ENCODE data around the gene TSSK2.
A peak's percentile ranks its signal among the peaks of the same experiment; 100 is the strongest.

TSSK2 gene

DNA sequence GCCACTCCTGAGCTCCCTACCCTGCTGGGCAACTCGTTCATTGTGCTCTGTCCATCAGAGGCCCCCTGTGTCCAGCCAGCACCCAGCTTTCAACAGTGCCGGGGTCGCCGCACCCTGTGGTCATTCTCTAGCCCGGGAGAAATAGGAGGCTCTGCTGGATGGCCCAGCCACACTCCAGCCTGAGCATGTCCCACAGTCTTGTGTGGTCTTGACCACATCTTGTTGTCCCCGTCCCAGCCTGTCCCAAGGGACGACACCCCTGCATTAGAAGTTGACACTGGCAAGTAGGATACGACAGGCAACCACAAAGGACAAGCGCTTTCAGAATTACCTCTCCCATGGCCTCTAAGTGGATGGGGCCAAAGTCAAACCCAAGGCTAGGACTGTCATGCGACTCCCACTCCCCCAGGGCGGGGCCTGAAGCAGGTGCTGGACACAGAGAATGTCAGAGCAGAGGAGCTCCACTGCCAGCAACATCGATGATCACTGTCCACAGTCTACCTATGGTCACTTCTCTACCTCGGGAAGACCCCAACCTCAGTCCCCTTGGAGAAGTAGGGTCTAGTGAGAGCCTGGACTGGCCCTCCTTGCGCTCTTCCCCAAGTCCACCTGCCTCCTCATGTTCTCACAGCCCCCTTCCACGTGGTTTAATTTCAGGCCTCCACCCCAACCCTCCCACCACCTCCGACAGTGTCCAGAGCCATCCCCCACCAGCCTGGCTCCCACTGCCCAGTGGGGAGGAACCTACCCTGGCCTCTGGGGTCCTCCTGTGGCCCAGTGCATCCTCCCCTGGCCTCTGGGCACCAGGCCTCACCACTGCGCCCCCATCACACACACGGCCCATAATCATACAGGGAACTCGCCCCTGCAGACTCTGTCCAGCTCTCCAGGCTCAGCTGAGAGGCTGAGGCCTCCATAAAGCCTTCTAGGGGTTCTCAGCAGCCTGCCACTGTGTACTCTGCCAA is 4.5 kb upstream of the TSSK2 start:
- Mint-ChIP-seq H3K4me1 (ENCODE audit: low read depth) (peaks cover 8% of the 10 kb centered on the region), H3K9me3 (ENCODE audit: low read depth) (no peaks in the 10 kb centered on the region), H3K27ac (no peak overlapping the region), H3K27me3 (no peaks in the 10 kb centered on the region), H3K36me3 (no peaks in the 10 kb centered on the region), H3K4me3 (no peak overlapping the region)

DNA sequence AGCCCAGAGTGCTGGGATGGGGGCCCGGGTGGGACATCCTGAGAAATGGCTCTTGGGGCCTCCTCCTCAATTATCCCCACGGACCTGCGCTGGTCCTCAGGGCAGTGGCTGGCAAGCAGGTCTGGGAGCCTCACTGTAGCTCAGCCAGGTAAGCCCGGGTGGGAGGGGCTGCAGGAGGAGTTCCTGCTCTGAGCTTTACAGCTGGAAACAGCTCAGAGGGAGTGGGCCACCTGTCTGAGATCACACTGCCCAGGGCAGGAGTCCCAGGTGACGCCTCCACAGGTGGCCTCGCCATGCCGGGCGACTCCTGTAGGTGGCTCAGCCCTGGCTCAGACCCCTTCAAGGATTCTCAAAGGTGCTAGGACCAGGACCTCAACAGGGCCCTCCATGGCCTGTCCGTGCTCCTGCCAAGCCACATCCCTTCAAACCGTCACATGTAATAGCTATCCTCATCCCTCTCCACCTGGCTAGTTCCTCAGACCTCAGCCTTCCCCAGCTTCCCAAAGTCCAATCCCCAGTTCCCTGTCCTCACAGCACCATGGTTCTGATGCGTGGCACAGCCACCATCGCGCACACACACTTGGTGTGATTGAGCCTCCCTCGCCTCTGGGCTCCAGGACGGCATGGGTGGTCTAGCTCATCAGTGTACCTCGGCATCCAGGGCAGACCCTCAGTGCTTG is 3.6 kb upstream of the TSSK2 start:
- Mint-ChIP-seq H3K27ac (no peak overlapping the region), H3K36me3 (no peaks in the 10 kb centered on the region), H3K27me3 (no peaks in the 10 kb centered on the region), H3K4me1 (ENCODE audit: low read depth) (peaks cover 8% of the 10 kb centered on the region), H3K9me3 (ENCODE audit: low read depth) (no peaks in the 10 kb centered on the region), H3K4me3 (no peak overlapping the region)

DNA sequence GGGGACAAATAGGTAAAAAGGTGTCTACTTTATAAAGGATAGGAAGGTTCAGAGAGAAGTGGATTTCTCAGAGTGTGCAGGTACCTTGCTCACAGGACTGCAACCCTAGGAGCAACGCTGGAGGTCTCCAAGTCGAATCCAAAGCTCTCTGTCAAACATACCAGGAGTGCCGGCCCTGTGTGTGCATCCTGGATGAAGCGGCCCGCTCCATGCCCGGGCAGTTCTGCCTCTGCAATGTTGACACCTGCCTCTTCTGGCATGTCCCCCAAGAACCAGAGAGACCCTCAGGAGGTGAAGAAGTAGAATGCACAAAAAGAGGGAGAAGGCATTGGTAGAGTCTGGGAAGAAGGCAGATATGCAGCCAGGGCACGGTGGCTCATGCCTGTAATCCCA is 3.1 kb upstream of the TSSK2 start:
- H3K9me3 Mint-ChIP-seq (ENCODE audit: low read depth) = no peaks in the 10 kb centered on the region
- H3K4me3 Mint-ChIP-seq = no peak overlapping the region
- no peak overlapping the region for H3K27ac Mint-ChIP-seq
- H3K4me1 Mint-ChIP-seq (ENCODE audit: low read depth) = peaks cover 3% of the 10 kb centered on the region
- H3K36me3 Mint-ChIP-seq = no peaks in the 10 kb centered on the region
- H3K27me3 Mint-ChIP-seq = no peaks in the 10 kb centered on the region

DNA sequence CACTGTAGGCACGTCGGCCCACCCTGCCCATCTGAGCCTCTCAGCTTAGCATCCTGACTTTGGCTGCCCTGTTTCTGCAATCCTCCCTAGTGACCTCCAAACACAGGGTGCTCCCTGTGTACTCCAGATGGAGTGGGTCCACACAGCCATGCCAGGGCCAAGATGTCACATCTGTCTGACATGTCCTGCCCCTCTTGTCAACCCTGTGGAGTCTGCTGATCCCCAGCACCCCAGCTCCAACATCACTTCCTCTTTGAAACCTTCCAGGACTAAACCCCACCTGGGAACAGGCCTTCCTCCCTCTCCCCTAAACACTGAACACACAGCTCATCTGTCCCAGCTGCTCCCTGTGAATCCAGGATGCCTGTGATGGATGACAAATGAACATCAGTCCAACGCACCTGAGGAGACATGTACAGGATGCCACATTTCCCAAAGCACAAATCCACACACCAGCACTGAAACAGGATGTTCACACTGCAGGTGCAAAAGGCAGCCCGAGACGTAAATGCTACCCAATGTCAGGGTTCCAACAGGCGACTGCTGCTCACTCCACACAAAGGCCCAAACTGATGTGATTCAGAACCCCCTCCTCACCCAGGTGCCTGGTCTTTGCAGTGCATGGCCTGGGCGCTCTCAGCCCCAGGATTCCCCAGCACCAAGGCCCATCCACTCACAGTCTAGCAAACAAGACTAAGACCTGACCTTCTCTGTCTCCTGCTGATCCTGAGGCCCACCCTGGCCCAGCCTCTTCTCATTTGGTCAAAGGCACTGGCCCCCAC is 2.0 kb upstream of the TSSK2 start:
- H3K27ac Mint-ChIP-seq = peak overlapping the region; percentile 28
- H3K36me3 Mint-ChIP-seq = no peaks in the 10 kb centered on the region
- no peak overlapping the region for H3K4me3 Mint-ChIP-seq
- H3K4me1 Mint-ChIP-seq (ENCODE audit: low read depth) = no peaks in the 10 kb centered on the region
- H3K27me3 Mint-ChIP-seq = no peaks in the 10 kb centered on the region
- H3K9me3 Mint-ChIP-seq (ENCODE audit: low read depth) = no peaks in the 10 kb centered on the region

DNA sequence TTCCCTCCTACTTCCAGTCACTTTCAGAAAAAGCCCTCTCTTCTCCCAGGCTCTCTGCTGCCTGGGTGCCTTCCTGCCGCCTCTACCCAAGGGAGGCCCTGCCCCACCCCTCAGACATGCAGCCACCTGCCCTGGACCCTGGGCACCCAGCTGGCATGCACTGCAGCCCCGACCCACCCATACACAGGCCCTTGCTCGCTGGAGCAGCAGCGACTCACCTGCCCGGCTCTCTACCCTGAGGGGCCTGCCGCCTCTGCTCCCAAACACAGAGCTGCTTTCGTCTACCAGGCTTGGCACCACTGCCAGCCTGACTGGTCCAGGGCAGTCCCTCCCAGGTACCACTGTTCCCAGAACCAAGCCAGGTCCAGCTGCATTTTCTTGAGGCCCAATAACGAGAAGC is 1.2 kb upstream of the TSSK2 start:
- no peaks in the 10 kb centered on the region for H3K4me1 Mint-ChIP-seq (ENCODE audit: low read depth)
- H3K27ac Mint-ChIP-seq = no peak overlapping the region
- no peaks in the 10 kb centered on the region for H3K36me3 Mint-ChIP-seq
- no peak overlapping the region for H3K4me3 Mint-ChIP-seq
- H3K9me3 Mint-ChIP-seq (ENCODE audit: low read depth) = no peaks in the 10 kb centered on the region
- H3K27me3 Mint-ChIP-seq = no peaks in the 10 kb centered on the region

DNA sequence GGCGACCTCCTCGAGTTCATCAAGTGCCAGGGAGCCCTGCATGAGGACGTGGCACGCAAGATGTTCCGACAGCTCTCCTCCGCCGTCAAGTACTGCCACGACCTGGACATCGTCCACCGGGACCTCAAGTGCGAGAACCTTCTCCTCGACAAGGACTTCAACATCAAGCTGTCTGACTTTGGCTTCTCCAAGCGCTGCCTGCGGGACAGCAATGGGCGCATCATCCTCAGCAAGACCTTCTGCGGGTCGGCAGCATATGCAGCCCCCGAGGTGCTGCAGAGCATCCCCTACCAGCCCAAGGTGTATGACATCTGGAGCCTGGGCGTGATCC is 542 bp downstream of the TSSK2 start:
- H3K4me1 Mint-ChIP-seq (ENCODE audit: low read depth) = no peaks in the 10 kb centered on the region
- no peaks in the 10 kb centered on the region for H3K9me3 Mint-ChIP-seq (ENCODE audit: low read depth)
- no peaks in the 10 kb centered on the region for H3K27me3 Mint-ChIP-seq
- H3K4me3 Mint-ChIP-seq = no peak overlapping the region
- no peak overlapping the region for H3K27ac Mint-ChIP-seq
- H3K36me3 Mint-ChIP-seq = peaks cover 2% of the 10 kb centered on the region

DNA sequence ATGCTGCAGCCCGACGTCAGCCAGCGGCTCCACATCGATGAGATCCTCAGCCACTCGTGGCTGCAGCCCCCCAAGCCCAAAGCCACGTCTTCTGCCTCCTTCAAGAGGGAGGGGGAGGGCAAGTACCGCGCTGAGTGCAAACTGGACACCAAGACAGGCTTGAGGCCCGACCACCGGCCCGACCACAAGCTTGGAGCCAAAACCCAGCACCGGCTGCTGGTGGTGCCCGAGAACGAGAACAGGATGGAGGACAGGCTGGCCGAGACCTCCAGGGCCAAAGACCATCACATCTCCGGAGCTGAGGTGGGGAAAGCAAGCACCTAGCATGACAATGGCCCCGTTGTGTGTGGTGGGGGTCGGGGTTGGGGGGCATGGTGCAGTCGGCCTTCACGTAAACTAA is 1.0 kb downstream of the TSSK2 start:
- H3K27ac Mint-ChIP-seq = no peak overlapping the region
- H3K36me3 Mint-ChIP-seq = peaks cover 2% of the 10 kb centered on the region
- no peaks in the 10 kb centered on the region for H3K4me1 Mint-ChIP-seq (ENCODE audit: low read depth)

DNA sequence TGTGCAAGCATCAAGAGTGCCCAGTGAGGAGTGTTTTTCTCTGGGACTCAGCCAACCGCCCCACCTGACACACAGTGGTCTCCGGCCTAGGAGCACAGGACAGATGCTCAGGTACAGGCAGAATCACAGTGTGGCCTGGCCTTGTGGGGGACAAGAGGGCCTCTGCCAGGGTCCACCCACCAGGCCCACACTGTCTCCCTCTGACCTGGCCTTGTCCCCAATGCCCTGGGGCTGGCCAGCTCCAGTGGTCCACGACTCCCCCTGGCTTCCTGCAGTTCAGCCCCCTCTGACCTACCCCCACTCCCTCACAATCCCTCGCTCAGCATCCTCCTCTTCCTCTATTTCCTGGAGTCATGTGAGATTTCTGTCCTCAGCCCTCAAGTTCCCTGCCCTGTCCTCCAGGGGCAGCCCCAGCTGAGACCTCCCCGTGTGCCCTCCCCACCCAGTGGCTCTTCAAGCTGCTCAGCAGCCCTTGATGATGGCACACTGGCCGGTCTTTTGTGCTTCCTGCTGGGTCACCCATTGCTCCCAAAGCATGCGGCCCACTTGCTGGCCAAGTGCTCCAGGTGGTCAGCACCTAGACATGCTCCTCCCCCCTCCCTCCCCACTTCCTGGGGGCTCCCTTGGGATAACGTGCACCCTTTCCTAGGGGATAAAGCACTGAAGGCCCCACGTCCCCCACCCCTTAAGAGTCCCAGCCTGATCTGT is 1.7 kb downstream of the TSSK2 start:
- Mint-ChIP-seq H3K4me1 (ENCODE audit: low read depth) (no peaks in the 10 kb centered on the region), H3K9me3 (ENCODE audit: low read depth) (no peaks in the 10 kb centered on the region), H3K27me3 (no peaks in the 10 kb centered on the region), H3K27ac (no peak overlapping the region), H3K36me3 (peaks cover 2% of the 10 kb centered on the region), H3K4me3 (no peak overlapping the region)

More for the DNA sequence above, 1.0 kb downstream of the TSSK2 start:
- H3K4me3 Mint-ChIP-seq = no peak overlapping the region
- H3K9me3 Mint-ChIP-seq (ENCODE audit: low read depth) = no peaks in the 10 kb centered on the region
- H3K27me3 Mint-ChIP-seq = no peaks in the 10 kb centered on the region

DNA sequence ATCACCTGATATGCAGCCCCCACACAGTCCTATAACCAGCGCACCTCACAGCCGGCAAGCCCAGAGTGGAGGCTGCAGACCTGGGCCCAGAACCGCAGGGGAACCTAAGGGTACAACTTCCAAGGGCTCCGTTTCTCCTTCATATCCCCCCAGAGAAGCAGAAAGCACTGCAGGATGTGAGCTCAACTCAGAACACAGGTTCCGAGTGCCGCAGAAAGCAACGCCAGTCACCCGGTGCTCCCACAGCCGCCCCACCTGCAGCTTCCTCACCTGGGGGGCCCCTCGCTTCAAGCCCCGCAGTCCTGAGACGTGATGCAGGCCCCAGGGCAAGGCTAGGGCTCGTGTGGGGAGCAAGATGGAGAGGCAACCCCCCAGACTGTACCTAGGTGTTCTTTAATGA is 2.5 kb downstream of the TSSK2 start:
- Mint-ChIP-seq H3K27ac (no peak overlapping the region), H3K4me1 (ENCODE audit: low read depth) (no peaks in the 10 kb centered on the region), H3K4me3 (no peak overlapping the region), H3K36me3 (peaks cover 2% of the 10 kb centered on the region), H3K9me3 (ENCODE audit: low read depth) (no peaks in the 10 kb centered on the region), H3K27me3 (no peaks in the 10 kb centered on the region)

DNA sequence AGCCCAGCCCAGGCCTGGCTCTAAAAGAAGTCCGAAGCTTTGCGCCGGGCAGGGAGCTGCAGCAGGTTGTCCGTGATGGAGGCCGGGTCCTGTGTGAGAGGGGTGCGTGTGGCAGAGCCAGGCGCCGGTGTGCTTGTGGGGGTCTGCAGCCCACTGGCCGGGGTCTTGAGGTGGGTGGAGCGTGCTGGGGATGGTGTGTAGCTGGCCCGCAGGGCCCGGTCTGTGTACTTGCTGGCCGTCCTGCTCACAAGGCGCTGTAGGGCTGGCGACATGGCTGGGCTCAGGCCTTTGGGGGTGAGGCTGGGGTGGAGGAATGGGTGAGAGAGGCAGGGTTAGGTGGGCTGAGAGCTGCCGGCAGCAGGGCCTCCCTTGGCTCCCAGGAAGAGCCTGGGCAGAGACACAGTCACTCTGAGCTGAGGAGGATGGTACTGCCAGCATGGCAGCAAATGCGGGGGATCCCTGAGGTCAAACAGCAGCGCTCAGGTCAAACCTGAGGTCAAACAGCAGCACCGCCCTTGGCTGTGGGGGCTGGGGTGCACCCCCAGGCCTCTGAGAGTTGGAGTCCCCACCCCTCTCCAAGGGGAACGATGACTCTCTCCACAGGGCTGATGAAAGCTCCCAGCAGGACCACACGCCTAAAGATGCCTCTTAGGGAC is 3.2 kb downstream of the TSSK2 start:
- Mint-ChIP-seq H3K9me3 (ENCODE audit: low read depth) (no peaks in the 10 kb centered on the region), H3K36me3 (peaks cover 2% of the 10 kb centered on the region), H3K4me1 (ENCODE audit: low read depth) (no peaks in the 10 kb centered on the region), H3K4me3 (no peak overlapping the region), H3K27me3 (no peaks in the 10 kb centered on the region), H3K27ac (no peak overlapping the region)

DNA sequence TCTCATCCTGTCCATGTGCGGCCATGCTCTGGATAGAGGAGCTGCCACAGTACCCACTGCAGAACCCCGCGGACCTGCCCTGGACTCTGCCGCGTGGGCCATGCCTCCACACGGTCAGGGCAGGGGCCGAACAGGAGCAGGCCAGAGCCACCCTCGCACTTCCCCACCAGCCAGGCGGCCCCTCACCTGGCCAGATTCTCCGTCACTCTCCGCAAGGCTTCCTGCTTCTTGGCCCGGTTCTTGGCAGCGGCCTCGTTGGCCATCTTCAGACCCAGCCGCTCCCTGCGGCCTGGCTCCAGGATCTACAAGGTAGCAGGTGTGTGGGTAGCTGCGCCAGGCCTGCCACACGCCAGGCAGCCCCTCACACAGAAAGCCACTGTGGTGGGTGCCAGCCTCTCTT is 3.8 kb downstream of the TSSK2 start:
- Mint-ChIP-seq H3K4me1 (ENCODE audit: low read depth) (no peaks in the 10 kb centered on the region), H3K4me3 (no peak overlapping the region), H3K36me3 (peaks cover 2% of the 10 kb centered on the region), H3K9me3 (ENCODE audit: low read depth) (no peaks in the 10 kb centered on the region), H3K27ac (no peak overlapping the region), H3K27me3 (no peaks in the 10 kb centered on the region)

DNA sequence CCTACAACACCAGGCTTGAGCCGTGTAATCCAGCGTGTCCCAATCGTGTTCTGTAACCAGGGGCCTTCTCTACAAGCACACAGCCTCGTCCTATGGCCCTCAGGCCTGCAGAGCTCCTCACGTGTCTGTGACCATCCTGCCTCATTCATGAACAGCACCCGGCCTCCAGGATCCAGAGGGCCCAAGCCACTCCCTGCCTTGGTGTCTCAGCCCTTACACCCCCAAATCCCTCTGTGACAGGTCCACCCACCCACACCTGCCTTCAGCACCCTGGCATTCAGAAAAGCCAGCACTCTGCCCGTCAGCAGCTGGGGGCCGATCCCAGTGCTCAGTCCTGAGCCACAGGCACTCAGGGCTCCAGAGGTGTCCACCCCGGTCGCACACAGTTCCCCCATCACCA is 5.8 kb downstream of the TSSK2 start:
- H3K36me3 Mint-ChIP-seq = peaks cover 2% of the 10 kb centered on the region
- no peak overlapping the region for H3K27ac Mint-ChIP-seq

DNA sequence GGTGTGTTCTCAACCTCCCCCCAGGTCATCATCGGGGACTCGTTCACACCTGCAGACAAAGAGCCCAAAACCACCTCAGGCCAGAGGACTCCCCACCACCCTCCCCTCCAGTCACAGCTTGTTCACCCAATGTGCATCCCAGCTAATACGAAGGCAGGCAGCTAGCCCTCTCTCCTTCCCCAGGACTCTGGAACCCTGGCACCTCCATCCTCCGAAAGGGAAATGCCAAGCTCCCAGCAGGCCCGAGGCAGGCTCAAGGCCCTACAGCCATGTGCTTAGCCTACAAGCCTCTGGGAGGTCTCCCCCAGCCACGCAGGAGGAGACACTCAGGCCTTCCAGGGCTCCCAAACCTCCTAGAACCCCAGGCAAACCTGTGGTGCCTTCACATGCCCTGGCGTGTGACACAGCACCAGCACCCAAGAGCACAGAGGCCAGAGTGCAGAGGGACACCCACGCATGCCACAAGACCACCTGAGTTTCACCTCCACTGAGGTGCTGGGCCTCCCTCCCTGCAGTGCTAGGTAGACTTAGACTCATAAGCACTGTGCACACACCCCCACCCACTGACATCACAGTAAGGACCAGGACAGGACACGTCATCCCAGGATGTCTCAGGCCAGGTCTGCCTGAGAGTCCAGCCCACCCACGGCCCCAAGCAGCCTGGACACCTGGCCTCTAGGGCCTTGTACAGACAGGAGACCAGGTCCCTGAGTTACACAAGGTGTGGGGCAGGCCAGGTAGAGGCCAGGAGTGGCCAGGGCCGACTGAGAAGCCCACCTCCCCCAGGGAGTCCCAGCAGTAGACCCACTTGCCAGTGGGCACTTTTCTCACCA is 6.5 kb downstream of the TSSK2 start:
- peaks cover 2% of the 10 kb centered on the region for H3K36me3 Mint-ChIP-seq
- H3K4me3 Mint-ChIP-seq = no peak overlapping the region
- no peaks in the 10 kb centered on the region for H3K9me3 Mint-ChIP-seq (ENCODE audit: low read depth)
- no peak overlapping the region for H3K27ac Mint-ChIP-seq
- H3K4me1 Mint-ChIP-seq (ENCODE audit: low read depth) = peaks cover 2% of the 10 kb centered on the region
- H3K27me3 Mint-ChIP-seq = no peaks in the 10 kb centered on the region

More for the DNA sequence above, 5.8 kb downstream of the TSSK2 start:
- Mint-ChIP-seq H3K27me3 (no peaks in the 10 kb centered on the region), H3K4me3 (no peak overlapping the region), H3K4me1 (ENCODE audit: low read depth) (no peaks in the 10 kb centered on the region), H3K9me3 (ENCODE audit: low read depth) (no peaks in the 10 kb centered on the region)

All from activated naive CD8-positive, alpha-beta T cell (primary cell).